ENCODE data around the gene TSPAN3.

The TSPAN3 gene

DNA sequence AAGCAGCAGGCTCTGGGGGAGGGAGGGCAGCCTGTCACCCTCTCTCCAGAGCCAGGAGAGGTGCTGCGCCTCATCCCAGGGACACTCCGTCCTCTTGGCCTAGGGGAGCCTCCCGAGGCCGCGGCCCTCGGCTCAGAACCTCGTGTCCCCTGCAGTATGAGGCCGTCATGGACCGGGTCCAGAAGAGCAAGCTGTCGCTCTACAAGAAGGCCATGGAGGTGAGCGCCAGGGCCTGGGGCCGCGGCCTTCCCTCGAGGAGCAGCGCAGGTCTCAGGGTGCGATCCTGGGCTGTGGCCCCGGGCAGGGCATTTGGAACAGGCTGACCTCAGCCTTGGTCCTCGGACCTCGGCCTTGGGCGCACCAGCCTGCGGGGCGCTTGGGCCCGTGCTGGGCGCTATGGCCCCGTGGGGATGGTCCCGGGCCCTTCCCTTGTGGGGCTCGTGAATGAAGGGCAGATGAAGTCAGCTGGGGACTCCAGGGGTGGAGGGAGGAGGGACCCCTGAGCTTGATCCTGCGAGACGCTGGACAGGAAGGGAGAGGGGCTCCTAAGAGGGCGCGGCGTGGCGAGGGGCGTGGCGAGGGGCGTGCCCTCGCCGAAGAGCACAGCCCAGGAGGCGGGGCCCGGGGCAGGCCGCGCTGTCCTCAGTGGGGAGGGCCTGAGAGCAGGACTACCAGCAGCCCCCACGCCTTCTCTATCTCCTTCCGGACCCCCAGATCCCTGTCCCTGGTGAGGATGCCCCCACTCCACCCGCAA is 43.0 kb downstream of the TSPAN3 start:
- Histone ChIP-seq H3K27ac (ENCODE audit: low read depth, low read length) (no peak overlapping the region), H3K36me3 (ENCODE audit: low read length) (no peaks in the 10 kb centered on the region), H3K4me2 (ENCODE audit: low read depth, low read length, poor library complexity, severe bottlenecking) (no peak overlapping the region), H3F3A (ENCODE audit: insufficient read depth) (no peaks in the 10 kb centered on the region), H3K9me2 (replicated peaks; ENCODE audit: insufficient read depth, low read length) (no peaks in the 10 kb centered on the region), H3K27me3 (ENCODE audit: low read length) (no peaks in the 10 kb centered on the region), H4K20me1 (ENCODE audit: low read depth, low read length) (no peaks in the 10 kb centered on the region), H3K4me3 (ENCODE audit: insufficient read depth, low read length, poor library complexity, severe bottlenecking) (no peak overlapping the region), H3K9ac (ENCODE audit: low read length) (no peak overlapping the region), H2AFZ (ENCODE audit: low read depth, low read length, severe bottlenecking) (no peak overlapping the region), H3K79me2 (ENCODE audit: insufficient read depth, low read length) (no peaks in the 10 kb centered on the region), H3K9me3 (ENCODE audit: insufficient read depth, low read length) (no peaks in the 10 kb centered on the region)
- TF ChIP-seq, protein P1, sequence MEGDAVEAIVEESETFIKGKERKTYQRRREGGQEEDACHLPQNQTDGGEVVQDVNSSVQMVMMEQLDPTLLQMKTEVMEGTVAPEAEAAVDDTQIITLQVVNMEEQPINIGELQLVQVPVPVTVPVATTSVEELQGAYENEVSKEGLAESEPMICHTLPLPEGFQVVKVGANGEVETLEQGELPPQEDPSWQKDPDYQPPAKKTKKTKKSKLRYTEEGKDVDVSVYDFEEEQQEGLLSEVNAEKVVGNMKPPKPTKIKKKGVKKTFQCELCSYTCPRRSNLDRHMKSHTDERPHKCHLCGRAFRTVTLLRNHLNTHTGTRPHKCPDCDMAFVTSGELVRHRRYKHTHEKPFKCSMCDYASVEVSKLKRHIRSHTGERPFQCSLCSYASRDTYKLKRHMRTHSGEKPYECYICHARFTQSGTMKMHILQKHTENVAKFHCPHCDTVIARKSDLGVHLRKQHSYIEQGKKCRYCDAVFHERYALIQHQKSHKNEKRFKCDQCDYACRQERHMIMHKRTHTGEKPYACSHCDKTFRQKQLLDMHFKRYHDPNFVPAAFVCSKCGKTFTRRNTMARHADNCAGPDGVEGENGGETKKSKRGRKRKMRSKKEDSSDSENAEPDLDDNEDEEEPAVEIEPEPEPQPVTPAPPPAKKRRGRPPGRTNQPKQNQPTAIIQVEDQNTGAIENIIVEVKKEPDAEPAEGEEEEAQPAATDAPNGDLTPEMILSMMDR (IDR thresholded peaks at IDR 0.05; ENCODE audit: insufficient read depth, low read length, poor library complexity, severe bottlenecking), result no peak
- TF ChIP-seq EZH2phosphoT487 (conservative IDR thresholded peaks at IDR 0.05; ENCODE audit: low read length), result no peak

- Histone ChIP-seq H3K27ac (ENCODE audit: low read depth, low read length) (no peak overlapping the region), H3K9me3 (ENCODE audit: insufficient read depth, low read length) (no peaks in the 10 kb centered on the region), H3K9ac (ENCODE audit: low read length) (no peak overlapping the region), H3K79me2 (ENCODE audit: insufficient read depth, low read length) (no peaks in the 10 kb centered on the region), H3F3A (ENCODE audit: insufficient read depth) (no peaks in the 10 kb centered on the region), H3K9me2 (replicated peaks; ENCODE audit: insufficient read depth, low read length) (no peaks in the 10 kb centered on the region), H3K27me3 (ENCODE audit: low read length) (no peaks in the 10 kb centered on the region), H2AFZ (ENCODE audit: low read depth, low read length, severe bottlenecking) (no peak overlapping the region), H3K4me3 (ENCODE audit: insufficient read depth, low read length, poor library complexity, severe bottlenecking) (no peak overlapping the region), H4K20me1 (ENCODE audit: low read depth, low read length) (no peaks in the 10 kb centered on the region), H3K4me2 (ENCODE audit: low read depth, low read length, poor library complexity, severe bottlenecking) (no peak overlapping the region), H3K36me3 (ENCODE audit: low read length) (no peaks in the 10 kb centered on the region)
- no peak for TF ChIP-seq EZH2phosphoT487 (conservative IDR thresholded peaks at IDR 0.05; ENCODE audit: low read length)
- TF ChIP-seq, protein P1 (IDR thresholded peaks at IDR 0.05; ENCODE audit: insufficient read depth, low read length, poor library complexity, severe bottlenecking), result no peak
Observed at GRCh38 chr15:77027111-77027696, 43.7 kb downstream of the TSPAN3 start.

GRCh38 chr15:77026501-77027110 is 44.3 kb downstream of the TSPAN3 start:
- TF ChIP-seq, protein P1 (IDR thresholded peaks at IDR 0.05; ENCODE audit: insufficient read depth, low read length, poor library complexity, severe bottlenecking), result no peak
- no peak for TF ChIP-seq EZH2phosphoT487 (conservative IDR thresholded peaks at IDR 0.05; ENCODE audit: low read length)
- H3K9ac ChIP-seq (ENCODE audit: low read length), result no peak overlapping the region

More at GRCh38 chr15:77026501-77027110, 44.3 kb downstream of the TSPAN3 start:
- Histone ChIP-seq H4K20me1 (ENCODE audit: low read depth, low read length) (no peaks in the 10 kb centered on the region), H3K27me3 (ENCODE audit: low read length) (no peaks in the 10 kb centered on the region), H3K36me3 (ENCODE audit: low read length) (no peaks in the 10 kb centered on the region), H3K4me2 (ENCODE audit: low read depth, low read length, poor library complexity, severe bottlenecking) (no peak overlapping the region), H3K9me2 (replicated peaks; ENCODE audit: insufficient read depth, low read length) (no peaks in the 10 kb centered on the region), H3K9me3 (ENCODE audit: insufficient read depth, low read length) (no peaks in the 10 kb centered on the region), H3F3A (ENCODE audit: insufficient read depth) (no peaks in the 10 kb centered on the region), H3K79me2 (ENCODE audit: insufficient read depth, low read length) (no peaks in the 10 kb centered on the region), H3K4me3 (ENCODE audit: insufficient read depth, low read length, poor library complexity, severe bottlenecking) (no peak overlapping the region), H2AFZ (ENCODE audit: low read depth, low read length, severe bottlenecking) (no peak overlapping the region), H3K27ac (ENCODE audit: low read depth, low read length) (no peak overlapping the region)
